ENCODE results near the gene KCNIP4.

Gene KCNIP4

GRCh38 chr4:21753084-21753760, 195.3 kb downstream of the KCNIP4 start:
- DNase-seq: no peak

GRCh38 chr4:21752616-21753015, 196.0 kb downstream of the KCNIP4 start:
- DNase-seq: no peak

DNA sequence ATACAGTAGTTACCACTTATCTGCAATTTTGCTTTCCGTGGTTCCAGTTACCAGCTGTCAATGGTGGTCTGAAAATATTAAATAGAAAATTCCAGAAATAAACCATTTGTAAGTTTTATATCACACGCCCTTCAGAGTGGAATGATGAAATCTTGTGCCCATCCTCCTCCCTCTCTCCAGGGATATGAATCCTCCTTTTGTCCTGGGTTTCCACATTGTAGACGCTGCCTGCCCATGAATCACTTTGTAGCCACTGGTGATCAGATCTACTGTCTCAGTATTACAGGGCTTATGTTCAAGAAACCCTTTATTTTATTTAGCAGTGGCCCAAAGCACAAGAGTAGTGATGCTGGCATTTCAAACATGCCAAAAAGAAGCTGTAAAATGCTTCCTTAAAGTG, 198.6 kb downstream of the KCNIP4 start:
- DNase-seq: no peak

GRCh38 chr4:21749412-21749811, 199.2 kb downstream of the KCNIP4 start:
- DNase-seq: no peak

- DNase-seq: no peak
Observed at GRCh38 chr4:21744046-21744445, 204.5 kb downstream of the KCNIP4 start.

GRCh38 chr4:21742326-21742725, 206.2 kb downstream of the KCNIP4 start:
- DNase-seq: no peak

DNA sequence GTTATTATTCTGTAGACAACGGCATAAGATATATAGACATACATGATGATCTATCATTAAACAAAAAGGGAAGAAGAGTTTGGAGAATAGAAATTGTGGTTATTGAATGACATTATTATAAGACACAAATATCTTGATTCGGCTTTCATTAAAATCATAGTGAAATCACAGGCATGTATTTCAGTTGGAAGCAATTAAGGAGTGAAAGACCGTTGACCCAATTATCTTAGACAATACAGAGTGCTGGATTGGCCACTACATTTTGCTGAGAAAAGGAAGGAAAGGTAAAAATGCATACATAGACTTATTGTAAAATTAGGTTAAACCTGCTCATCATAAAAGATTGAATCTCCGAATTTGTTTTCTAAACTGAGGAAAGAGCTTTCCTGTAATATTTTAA, 209.8 kb downstream of the KCNIP4 start:
- no peak for DNase-seq

- no peak for DNase-seq
Observed at GRCh38 chr4:21735866-21736265, 212.7 kb downstream of the KCNIP4 start.

DNA sequence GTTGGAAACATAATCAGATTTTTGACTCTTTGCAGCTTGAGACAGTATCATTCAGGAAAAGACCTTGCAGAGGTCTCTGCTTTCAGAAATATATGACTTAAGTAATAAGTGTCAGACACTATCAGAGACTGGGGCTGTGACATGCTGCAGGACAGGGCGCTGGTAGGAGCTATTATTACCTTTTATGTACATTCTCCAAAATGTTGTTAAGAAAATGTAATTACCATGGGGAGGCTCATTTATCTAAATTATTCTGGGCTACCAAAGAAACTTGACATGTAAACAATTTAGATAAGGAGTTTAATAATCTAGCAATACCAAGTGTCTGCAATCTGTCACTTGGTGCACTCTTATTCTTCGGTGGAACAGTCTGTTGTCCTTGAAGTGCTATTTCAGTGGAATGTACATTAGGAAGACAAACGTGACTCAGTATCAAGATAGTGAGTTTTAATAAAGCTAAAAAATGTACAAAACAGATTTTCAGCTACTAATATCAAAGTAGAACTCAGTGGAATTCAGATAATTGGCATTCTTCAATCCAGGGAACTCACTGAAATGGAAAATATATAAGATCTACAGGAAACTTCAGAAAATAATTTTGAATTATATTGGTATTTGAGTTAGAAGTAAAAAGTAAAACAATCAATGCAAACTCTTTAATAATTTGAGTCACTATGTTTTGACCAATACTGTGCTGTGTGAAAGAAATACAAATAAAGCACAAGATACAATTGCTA, 214.5 kb downstream of the KCNIP4 start:
- DNase-seq: no peak

- no peak for DNase-seq
Observed at GRCh38 chr4:21728304-21728703, 220.3 kb downstream of the KCNIP4 start.

- DNase-seq: no peak
Observed at GRCh38 chr4:21726255-21726815, 222.2 kb downstream of the KCNIP4 start.

DNA sequence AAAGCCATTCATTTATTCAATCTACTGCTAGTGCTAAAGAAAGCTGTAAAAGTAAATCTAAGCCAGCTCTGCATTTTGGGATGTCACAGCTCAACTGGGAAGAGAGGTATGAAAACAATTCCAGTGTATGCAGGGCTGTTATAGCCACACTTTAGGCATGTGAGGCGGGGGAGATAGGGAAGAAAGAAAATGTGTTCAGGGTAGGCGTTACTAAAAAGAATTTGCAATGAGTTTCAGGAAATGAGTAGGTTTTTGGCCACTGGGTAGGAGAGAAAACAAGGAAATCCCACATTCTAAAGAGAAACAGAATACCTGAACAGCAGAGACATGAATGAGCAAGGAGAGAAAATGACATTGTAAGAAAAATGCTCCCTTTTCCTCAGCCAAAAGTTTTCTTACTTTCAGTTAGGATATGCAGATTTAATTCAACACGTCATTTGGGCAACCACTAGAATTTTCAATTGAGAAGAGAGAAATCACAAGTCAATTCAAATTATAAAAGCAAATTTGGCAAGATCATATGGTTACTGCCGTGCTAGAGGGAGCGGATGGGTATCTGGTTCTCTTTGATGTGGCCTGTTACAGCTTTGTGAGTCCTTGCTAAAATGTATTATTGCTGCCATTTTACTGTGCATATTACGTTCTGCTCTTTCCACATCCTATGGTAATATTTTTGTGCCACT, 226.3 kb downstream of the KCNIP4 start:
- no peak for DNase-seq

GRCh38 chr4:21716531-21716930, 232.0 kb downstream of the KCNIP4 start:
- DNase-seq: no peak

DNA sequence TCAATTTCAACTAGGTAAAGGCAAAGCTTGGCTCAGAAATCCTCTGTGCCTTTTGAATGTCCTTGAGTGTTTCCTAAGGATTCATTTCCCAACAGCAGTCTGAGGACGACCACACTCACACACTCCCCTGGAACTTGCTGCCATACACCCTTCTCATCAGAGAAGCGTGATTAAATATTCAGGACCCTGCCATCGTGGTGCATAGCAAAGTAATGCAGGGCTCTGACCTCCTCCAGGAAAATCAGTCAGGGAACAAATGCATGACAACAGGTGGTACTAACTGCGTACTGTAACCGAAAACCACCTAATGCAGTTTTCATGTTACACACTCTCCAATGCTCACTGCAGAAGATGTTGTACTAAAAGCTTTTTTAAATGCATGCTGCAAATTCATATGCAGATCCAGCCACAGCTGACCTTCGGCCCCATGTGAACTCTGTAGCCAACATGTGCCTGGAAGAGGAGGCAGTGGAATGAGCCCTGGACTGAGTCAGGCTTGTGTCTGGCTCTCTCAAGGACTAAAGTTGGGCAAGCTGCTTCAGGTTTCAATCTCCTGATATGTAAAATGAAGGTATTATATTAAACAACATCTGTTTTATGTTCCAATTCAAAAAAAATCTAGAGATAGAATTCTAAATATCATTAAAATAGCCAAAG, 238.3 kb downstream of the KCNIP4 start:
- no peak for DNase-seq

DNA sequence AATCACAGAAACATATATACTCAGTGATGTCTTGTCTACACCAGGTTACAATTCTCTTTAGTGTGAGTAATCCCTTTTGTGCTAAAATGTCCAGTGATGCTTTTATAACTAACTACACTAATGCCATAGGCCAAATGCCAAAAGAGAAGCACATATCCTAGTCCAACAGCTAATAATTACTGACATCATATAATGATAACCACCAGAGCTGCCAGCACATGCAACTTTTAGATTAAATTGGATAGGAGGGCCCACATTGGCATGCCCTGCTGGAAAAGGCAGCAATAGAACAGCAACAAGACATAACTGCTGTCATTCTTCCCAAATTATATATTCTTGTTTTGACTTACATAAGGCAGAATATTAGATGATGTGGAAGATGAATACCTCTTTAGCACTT, 238.8 kb downstream of the KCNIP4 start:
- DNase-seq: no peak

DNA sequence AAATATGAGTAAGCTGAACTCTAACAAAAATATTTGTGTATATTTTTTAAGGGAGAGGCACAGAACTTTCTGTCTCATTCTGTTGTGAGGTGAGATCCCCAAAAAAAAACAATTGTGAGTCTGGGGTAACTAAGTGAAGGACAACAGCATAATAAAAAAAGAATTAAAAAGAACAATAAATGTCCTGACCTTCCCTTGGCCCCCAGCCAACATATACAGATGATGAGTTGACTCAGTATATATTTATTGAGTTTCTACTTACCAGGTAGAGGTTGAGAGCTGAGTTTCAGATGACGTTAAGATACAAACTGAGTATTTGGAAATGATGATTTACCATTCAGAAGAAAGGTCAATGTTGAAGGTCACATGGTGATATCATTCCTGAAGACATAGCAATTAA, 239.5 kb downstream of the KCNIP4 start:
- no peak for DNase-seq

DNA sequence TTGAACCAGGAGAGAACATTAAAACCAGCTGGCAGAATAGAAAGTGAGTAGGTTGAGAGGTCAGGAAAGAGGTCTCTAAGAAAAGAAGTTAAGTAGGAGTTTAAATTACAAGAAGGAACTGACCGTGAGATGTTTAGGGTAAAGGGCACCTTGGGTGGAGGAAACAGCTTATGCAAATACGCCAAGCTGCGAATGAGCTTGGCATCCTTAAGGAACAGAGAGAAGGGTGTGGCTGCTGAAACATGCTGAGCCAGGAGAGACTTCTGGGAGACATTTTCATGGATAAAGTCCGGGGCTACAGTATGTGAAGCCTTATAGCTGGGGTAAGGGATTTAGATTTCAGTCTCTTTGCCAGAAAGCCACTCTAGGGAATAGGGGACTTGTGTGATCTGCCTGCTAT, 249.1 kb downstream of the KCNIP4 start:
- DNase-seq: no peak

- no peak for DNase-seq
Observed at GRCh38 chr4:21697583-21697982, 251.0 kb downstream of the KCNIP4 start.

DNA sequence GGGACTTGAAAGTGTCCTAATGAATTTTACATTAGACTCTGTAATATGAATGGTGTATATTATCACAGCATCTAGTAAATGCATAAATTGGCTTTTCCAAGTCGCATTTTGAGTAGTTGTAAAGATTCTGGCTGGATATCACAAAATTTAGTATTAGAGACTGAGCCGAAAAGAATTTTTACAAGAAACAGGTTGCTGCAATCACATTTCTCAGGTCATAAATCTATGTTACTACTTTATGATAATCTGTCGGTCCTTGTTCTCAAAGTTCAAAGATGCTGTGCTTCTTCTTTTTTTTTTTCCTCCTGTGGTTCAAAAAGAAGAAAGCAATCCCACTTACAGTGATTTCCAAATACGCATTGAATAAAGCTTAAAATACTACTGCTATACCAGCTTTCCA, 253.4 kb downstream of the KCNIP4 start:
- DNase-seq: no peak

DNA sequence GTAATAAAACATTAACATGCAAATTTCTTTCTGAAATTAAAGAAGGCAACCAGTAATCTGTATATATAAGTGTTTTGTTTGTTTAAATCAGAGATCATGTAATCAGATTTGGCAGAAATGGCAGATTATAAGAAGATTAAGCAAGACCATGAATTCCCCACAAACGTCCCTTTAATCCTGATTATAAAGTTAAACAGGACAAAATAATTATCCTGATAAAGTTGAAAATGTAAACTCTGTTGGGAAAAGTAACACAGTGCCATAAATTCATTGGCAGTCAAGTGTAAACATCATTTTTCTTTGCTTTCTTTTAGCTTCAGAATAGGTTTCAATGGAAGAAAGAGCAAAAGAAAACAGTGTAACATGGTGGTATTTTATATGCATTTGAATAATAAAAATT, 256.3 kb downstream of the KCNIP4 start:
- no peak for DNase-seq

- no peak for DNase-seq
Observed at GRCh38 chr4:21688596-21689265, 259.8 kb downstream of the KCNIP4 start.

GRCh38 chr4:21685911-21686310, 262.7 kb downstream of the KCNIP4 start:
- DNase-seq: no peak

All from activated CD4-positive, CD25-positive, alpha-beta regulatory T cell (primary cell).